GM21786 (cell line): ENCODE results near the gene ECHS1.

Experiments used
- ATAC-seq: cut with Tn5 transposase; IDR thresholded peaks from one replicate; pipeline ENCODE4 v1.9.1; 2021; ENCODE audit not compliant: unreplicated experiment

ECHS1 gene

GRCh38 chr10:133344236-133344635, 28.9 kb downstream of the ECHS1 start:
- no peak for ATAC-seq

GRCh38 chr10:133343558-133343957, 29.6 kb downstream of the ECHS1 start:
- no peak for ATAC-seq

- ATAC-seq: no peak
These were observed 30.2 kb downstream of the ECHS1 start for GRCh38 chr10:133342942-133343341.

- no peak for ATAC-seq
These were observed 31.2 kb downstream of the ECHS1 start for GRCh38 chr10:133341983-133342382.

- no peak for ATAC-seq
These were observed 33.3 kb downstream of the ECHS1 start for GRCh38 chr10:133339708-133340380.

GRCh38 chr10:133338080-133339071, 34.8 kb downstream of the ECHS1 start:
- no peak for ATAC-seq

GRCh38 chr10:133337370-133337725, 35.8 kb downstream of the ECHS1 start:
- ATAC-seq: no peak

- no peak for ATAC-seq
These were observed 36.4 kb downstream of the ECHS1 start, which contains the start of gene CALY for GRCh38 chr10:133336577-133337369. Gene CALY, minus strand, starts transcription at chr10:133336896. Its CDS starts 7,907 bp downstream, at chr10:133328989.

- no peak for ATAC-seq
These were observed 37.0 kb downstream of the ECHS1 start for GRCh38 chr10:133336118-133336576.

GRCh38 chr10:133335246-133336117, 37.7 kb downstream of the ECHS1 start:
- no peak for ATAC-seq

GRCh38 chr10:133334503-133335245, 38.5 kb downstream of the ECHS1 start:
- no peak for ATAC-seq

GRCh38 chr10:133332936-133333699, 40.0 kb downstream of the ECHS1 start:
- ATAC-seq: no peak

GRCh38 chr10:133329491-133330202, 43.5 kb downstream of the ECHS1 start:
- peak; percentile 89 for ATAC-seq

- no peak for ATAC-seq
These were observed 44.5 kb downstream of the ECHS1 start for GRCh38 chr10:133328358-133329343.

GRCh38 chr10:133327651-133328357, 45.4 kb downstream of the ECHS1 start:
- no peak for ATAC-seq
